SK-N-SH treated with all-trans-retinoic acid at 6 μM for 48 hours (cell line): ENCODE results near the gene ASCC3.

Experiments used
- ARNTL ChIP-seq: fragments of 450-650 bp; formaldehyde crosslinking; IDR thresholded peaks from 2 replicates; pipeline ENCODE4 v1.5.0; 2020; ENCODE audit warnings: low read depth, mild to moderate bottlenecking, moderate library complexity, borderline replicate concordance
- BACH2 ChIP-seq: fragments of 250-450 bp; sonication (Bioruptor Pico); IDR thresholded peaks from 2 replicates; pipeline ENCODE4 v1.9.0; 2021; ENCODE audit warnings: mild to moderate bottlenecking, borderline replicate concordance
- ESRRG ChIP-seq: fragments of 250-450 bp; sonication (Bioruptor Pico); IDR thresholded peaks from 2 replicates; pipeline ENCODE4 v1.6.1; 2021; ENCODE audit warnings: mild to moderate bottlenecking
- RARB ChIP-seq: fragments of 250-450 bp; sonication (Bioruptor Pico); IDR thresholded peaks from 2 replicates; pipeline ENCODE4 v1.8.0; 2021; ENCODE audit warnings: mild to moderate bottlenecking, moderate library complexity
- TCF4 ChIP-seq: fragments of 250-450 bp; sonication (Bioruptor Pico); IDR thresholded peaks from 2 replicates; pipeline ENCODE4 v1.8.0; 2021; ENCODE audit warnings: mild to moderate bottlenecking, moderate library complexity, borderline replicate concordance
- ZFP30 ChIP-seq: fragments of 450-650 bp; formaldehyde crosslinking; IDR thresholded peaks from 2 replicates; pipeline ENCODE4 v1.5.0; 2022; ENCODE audit warnings: mild to moderate bottlenecking, moderate library complexity
- ZNF70 ChIP-seq: fragments of 450-650 bp; formaldehyde crosslinking; IDR thresholded peaks from 2 replicates; pipeline ENCODE4 v1.5.0; 2020; ENCODE audit warnings: mild to moderate bottlenecking, moderate library complexity
- ZNF8 ChIP-seq: fragments of 450-650 bp; formaldehyde crosslinking; IDR thresholded peaks from 2 replicates; pipeline ENCODE4 v1.5.0; 2020; ENCODE audit warnings: mild to moderate bottlenecking, moderate library complexity
- TF ChIP-seq, protein P1 (sequence below): fragments of 250-450 bp; sonication (Bioruptor Pico); IDR thresholded peaks from 2 replicates; pipeline ENCODE4 v1.5.0; 2020; ENCODE audit warnings: mild to moderate bottlenecking, moderate library complexity
- TF ChIP-seq, protein P2 (sequence below): fragments of 250-450 bp; sonication (Bioruptor Pico); IDR thresholded peaks from 2 replicates; pipeline ENCODE4 v1.5.1; 2020; ENCODE audit warnings: low read depth, mild to moderate bottlenecking, moderate library complexity
- TF ChIP-seq, protein P3 (sequence below): fragments of 250-450 bp; sonication (Bioruptor Pico); IDR thresholded peaks from 2 replicates; pipeline ENCODE4 v1.8.0; 2020; ENCODE audit warnings: mild to moderate bottlenecking, moderate library complexity, borderline replicate concordance

DNA sequence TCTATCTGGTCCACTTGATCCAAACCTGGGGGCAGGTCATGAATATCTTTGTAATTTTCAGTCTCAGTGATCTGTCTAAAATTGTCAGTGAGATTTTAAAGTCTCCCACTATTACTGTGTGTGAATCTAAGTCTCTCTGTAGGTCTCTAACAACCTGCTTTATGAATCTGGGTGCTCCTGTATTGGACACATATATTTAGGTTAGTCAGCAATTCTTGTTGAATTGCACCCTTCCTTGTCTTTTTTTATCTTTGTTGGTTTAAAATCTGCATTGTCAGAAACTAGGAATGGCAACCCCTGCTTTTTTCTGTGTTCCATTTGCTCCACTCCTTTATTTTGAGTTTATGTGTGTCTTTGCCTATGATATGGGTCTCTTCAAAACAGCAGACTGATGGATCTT is 140.7 kb downstream of the ASCC3 start:
- TF ChIP-seq, protein P1, sequence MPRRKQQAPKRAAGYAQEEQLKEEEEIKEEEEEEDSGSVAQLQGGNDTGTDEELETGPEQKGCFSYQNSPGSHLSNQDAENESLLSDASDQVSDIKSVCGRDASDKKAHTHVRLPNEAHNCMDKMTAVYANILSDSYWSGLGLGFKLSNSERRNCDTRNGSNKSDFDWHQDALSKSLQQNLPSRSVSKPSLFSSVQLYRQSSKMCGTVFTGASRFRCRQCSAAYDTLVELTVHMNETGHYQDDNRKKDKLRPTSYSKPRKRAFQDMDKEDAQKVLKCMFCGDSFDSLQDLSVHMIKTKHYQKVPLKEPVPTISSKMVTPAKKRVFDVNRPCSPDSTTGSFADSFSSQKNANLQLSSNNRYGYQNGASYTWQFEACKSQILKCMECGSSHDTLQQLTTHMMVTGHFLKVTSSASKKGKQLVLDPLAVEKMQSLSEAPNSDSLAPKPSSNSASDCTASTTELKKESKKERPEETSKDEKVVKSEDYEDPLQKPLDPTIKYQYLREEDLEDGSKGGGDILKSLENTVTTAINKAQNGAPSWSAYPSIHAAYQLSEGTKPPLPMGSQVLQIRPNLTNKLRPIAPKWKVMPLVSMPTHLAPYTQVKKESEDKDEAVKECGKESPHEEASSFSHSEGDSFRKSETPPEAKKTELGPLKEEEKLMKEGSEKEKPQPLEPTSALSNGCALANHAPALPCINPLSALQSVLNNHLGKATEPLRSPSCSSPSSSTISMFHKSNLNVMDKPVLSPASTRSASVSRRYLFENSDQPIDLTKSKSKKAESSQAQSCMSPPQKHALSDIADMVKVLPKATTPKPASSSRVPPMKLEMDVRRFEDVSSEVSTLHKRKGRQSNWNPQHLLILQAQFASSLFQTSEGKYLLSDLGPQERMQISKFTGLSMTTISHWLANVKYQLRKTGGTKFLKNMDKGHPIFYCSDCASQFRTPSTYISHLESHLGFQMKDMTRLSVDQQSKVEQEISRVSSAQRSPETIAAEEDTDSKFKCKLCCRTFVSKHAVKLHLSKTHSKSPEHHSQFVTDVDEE (CRISPR knock-in tag): no peak
- TF ChIP-seq, protein P2, sequence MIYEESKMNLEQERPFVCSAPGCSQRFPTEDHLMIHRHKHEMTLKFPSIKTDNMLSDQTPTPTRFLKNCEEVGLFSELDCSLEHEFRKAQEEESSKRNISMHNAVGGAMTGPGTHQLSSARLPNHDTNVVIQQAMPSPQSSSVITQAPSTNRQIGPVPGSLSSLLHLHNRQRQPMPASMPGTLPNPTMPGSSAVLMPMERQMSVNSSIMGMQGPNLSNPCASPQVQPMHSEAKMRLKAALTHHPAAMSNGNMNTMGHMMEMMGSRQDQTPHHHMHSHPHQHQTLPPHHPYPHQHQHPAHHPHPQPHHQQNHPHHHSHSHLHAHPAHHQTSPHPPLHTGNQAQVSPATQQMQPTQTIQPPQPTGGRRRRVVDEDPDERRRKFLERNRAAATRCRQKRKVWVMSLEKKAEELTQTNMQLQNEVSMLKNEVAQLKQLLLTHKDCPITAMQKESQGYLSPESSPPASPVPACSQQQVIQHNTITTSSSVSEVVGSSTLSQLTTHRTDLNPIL: no peak
- TF ChIP-seq RARB (CRISPR knock-in tag) (no peak), TCF4 (CRISPR knock-in tag) (no peak), ZNF8 (CRISPR knock-in tag) (no peak), ZNF70 (CRISPR knock-in tag) (no peak), ZFP30 (CRISPR knock-in tag) (no peak), ESRRG (CRISPR knock-in tag) (no peak), ARNTL (no peak), BACH2 (CRISPR knock-in tag) (no peak)
- TF ChIP-seq, protein P3, sequence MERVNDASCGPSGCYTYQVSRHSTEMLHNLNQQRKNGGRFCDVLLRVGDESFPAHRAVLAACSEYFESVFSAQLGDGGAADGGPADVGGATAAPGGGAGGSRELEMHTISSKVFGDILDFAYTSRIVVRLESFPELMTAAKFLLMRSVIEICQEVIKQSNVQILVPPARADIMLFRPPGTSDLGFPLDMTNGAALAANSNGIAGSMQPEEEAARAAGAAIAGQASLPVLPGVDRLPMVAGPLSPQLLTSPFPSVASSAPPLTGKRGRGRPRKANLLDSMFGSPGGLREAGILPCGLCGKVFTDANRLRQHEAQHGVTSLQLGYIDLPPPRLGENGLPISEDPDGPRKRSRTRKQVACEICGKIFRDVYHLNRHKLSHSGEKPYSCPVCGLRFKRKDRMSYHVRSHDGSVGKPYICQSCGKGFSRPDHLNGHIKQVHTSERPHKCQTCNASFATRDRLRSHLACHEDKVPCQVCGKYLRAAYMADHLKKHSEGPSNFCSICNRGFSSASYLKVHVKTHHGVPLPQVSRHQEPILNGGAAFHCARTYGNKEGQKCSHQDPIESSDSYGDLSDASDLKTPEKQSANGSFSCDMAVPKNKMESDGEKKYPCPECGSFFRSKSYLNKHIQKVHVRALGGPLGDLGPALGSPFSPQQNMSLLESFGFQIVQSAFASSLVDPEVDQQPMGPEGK: no peak
